K562 (cell line): ENCODE results near the gene MMP17. TPM values are rescaled to one million over a fixed set of nuclear protein-coding genes. Genes with fewer than 3 reads are reported as not detected.
A peak's percentile ranks its signal among the peaks of the same experiment; 100 is the strongest.
"Not testable (repeated sequence)": the region's sequence is repeated elsewhere in the genome, so short reads cannot be mapped to it uniquely, and the experiment has no call there.

Experiments used
- ATAC-seq: fragments of 200-7000 bp; cut with Tn5 transposase; 3 replicates; pipeline ENCODE4 v1.9.1; 2020; ENCODE audit warnings: moderate library complexity
- BruUV-seq: library from RNA; stranded (reverse); fragments of 400-500 nt; replicated peaks from 2 replicates; lab custom pipeline; 2021; lab: Mats Ljungman, UMichigan
- CTCF ChIA-PET: fragments of 300-600 bp; formaldehyde crosslinking; extraction: SDS; loops from one replicate; lab custom pipeline; 2021; ENCODE audit warnings: low intra/inter-chr PET ratio; lab: Yijun Ruan, JAX
- POLR2A ChIA-PET: fragments of 300-600, 350-650 bp; sonication (Branson Sonifier 250); formaldehyde crosslinking; extraction: SDS; loops from one replicate; lab custom pipeline; 2021; ENCODE audit warnings: antibody characterized with exemption, inconsistent platforms; lab: Yijun Ruan, JAX
- DNase-seq, 4 experiments: peaks; one replicate each; pipeline versions ENCODE4 v3.0.0 to v3.0.0-alpha.2; 2011 to 2018; ENCODE audit warnings: low spot score in 3 of 4, mixed read lengths in 3 of 4; ENCODE audit errors: extremely low read depth in 1 of 4
- FAIRE-seq: peaks from 2 replicates; lab custom pipeline; 2011; peaks lifted over from hg19 to GRCh38; lab: Jason Lieb, UNC
- H2AFZ ChIP-seq: 2 replicates; pipeline ENCODE4 v1.6.0; 2011; ENCODE audit warnings: low read depth, low read length, control low read depth, inconsistent platforms
- H3K27ac ChIP-seq: fragments of 200-600 bp; 3 replicates; pipeline ENCODE4 v1.8.0; 2011; ENCODE audit warnings: low read depth, mild to moderate bottlenecking, control low read depth, inconsistent platforms, low read length, moderate library complexity, mixed read lengths; ENCODE audit errors: extremely low read depth
- H3K27me3 ChIP-seq, 2 experiments: fragments of 300-600 bp in 1 of 2; 2 replicates in 1 of 2; 3 replicates in 1 of 2; pipeline versions ENCODE4 v1.6.0 to v1.8.0; 2011; ENCODE audit warnings: inconsistent platforms in 2 of 2, low read length in 2 of 2, mild to moderate bottlenecking in 1 of 2, mixed read lengths in 1 of 2, moderate library complexity in 1 of 2; ENCODE audit not compliant: control insufficient read depth in 2 of 2, insufficient read depth in 2 of 2
- H3K36me3 ChIP-seq: fragments of 300-600 bp; 3 replicates; pipeline ENCODE4 v1.8.0; 2011; ENCODE audit warnings: mild to moderate bottlenecking, low read length, inconsistent platforms; ENCODE audit not compliant: control insufficient read depth, insufficient read depth
- H3K4me1 ChIP-seq, 2 experiments: fragments of 200-600 bp in 1 of 2; replicated peaks in 1 of 2; 2 replicates in 1 of 2; 3 replicates in 1 of 2; pipeline versions ENCODE4 v1.5.1 to v1.8.0; 2011; ENCODE audit warnings: inconsistent platforms in 2 of 2, low read length in 2 of 2, mild to moderate bottlenecking in 1 of 2, mixed read lengths in 1 of 2, moderate library complexity in 1 of 2; ENCODE audit not compliant: control insufficient read depth in 2 of 2, insufficient read depth in 2 of 2
- H3K4me2 ChIP-seq: 2 replicates; pipeline ENCODE4 v1.6.1; 2011; ENCODE audit warnings: low read length, control low read depth, inconsistent platforms, mixed read lengths; ENCODE audit not compliant: insufficient read depth
- H3K4me3 ChIP-seq: fragments of 200-600 bp; sonication (generic), shearing (Covaris generic); 2 replicates; pipeline ENCODE4 v1.5.1; 2016; ENCODE audit warnings: control low read depth, inconsistent platforms
- H3K79me2 ChIP-seq: fragments of 200-600 bp; 3 replicates; pipeline ENCODE4 v1.8.0; 2011; ENCODE audit warnings: low read length, inconsistent platforms; ENCODE audit not compliant: control insufficient read depth, insufficient read depth
- H3K9ac ChIP-seq, 2 experiments: 2 replicates each; pipeline versions ENCODE4 v1.6.0 to v1.6.1; 2011; ENCODE audit warnings: low read depth in 2 of 2, low read length in 2 of 2, control low read depth in 1 of 2, inconsistent platforms in 1 of 2, mild to moderate bottlenecking in 1 of 2, mixed read lengths in 1 of 2; ENCODE audit not compliant: insufficient read depth in 1 of 2
- H3K9me1 ChIP-seq: one replicate; pipeline ENCODE4 v1.6.0; 2011; ENCODE audit warnings: inconsistent platforms, mild to moderate bottlenecking, low read length, moderate library complexity; ENCODE audit not compliant: control insufficient read depth, insufficient read depth
- H3K9me3 ChIP-seq: replicated peaks from 2 replicates; pipeline ENCODE4 v1.5.1; 2011; ENCODE audit warnings: low read depth, low read length, inconsistent platforms; ENCODE audit not compliant: control insufficient read depth, insufficient read depth
- H4K20me1 ChIP-seq: replicated peaks from 2 replicates; pipeline ENCODE4 v1.6.1; 2011; ENCODE audit warnings: low read length, inconsistent platforms, mixed read lengths; ENCODE audit not compliant: control insufficient read depth, insufficient read depth
- CEBPG ChIP-seq, 3 experiments: fragments of 200-800 bp in 1 of 3; sonication (Bioruptor generic) in 1 of 3; sonication (generic) in 1 of 3; formaldehyde crosslinking in 1 of 3; IDR thresholded peaks in 2 of 3; conservative IDR thresholded peaks in 1 of 3; 2 replicates each; pipeline versions ENCODE4 v1.6.1 to v1.8.0; 2016 to 2022; ENCODE audit warnings: missing compliant biosample characterization in 2 of 3, missing genetic modification characterization in 2 of 3, mild to moderate bottlenecking in 1 of 3, missing genetic modification reagents in 1 of 3
- TEAD2 ChIP-seq: fragments of 450-650 bp; IDR thresholded peaks from 2 replicates; pipeline ENCODE4 v1.6.1; 2016; ENCODE audit warnings: missing genetic modification characterization, control low read depth, missing compliant biosample characterization
- ZNF146 ChIP-seq: IDR thresholded peaks from one replicate; pipeline ENCODE4 v1.6.1; 2018; ENCODE audit warnings: missing compliant biosample characterization; ENCODE audit not compliant: unreplicated experiment
- WGBS: fragments of 100-300 bp; shearing (Covaris generic); methylation state at CpG from one replicate; pipeline ENCODE4 v1.1.6; 2016; ENCODE audit warnings: low coverage, mixed read lengths; ENCODE audit not compliant: insufficient coverage; ENCODE audit errors: missing lambda C conversion rate; 5-methylcytosine and 5-hydroxymethylcytosine counted together
- in situ Hi-C: fragments of 300-500 bp; cut with MboI; formaldehyde crosslinking; loops from 4 replicates; pipeline ENCODE4 v1.15.0; 2018; ENCODE audit warnings: inconsistent platforms, mixed read lengths
- intact Hi-C: fragments of 100-400 bp; cut with micrococcal nuclease; formaldehyde crosslinking; loops from 2 replicates; pipeline ENCODE4 v1.14.2; 2022
- polyA plus RNA-seq, 8 experiments: library from polyadenylated mRNA; depleted of rRNA in 4 of 8; stranded (reverse) in 5 of 8; unstranded in 3 of 8; fragments of >200 nt; fragmentation: Nextera tagmentation in 2 of 8; fragmentation: Illumina TruSeq in 1 of 8; extraction: Ambion mirVana in 2 of 8; extraction: Trizol in 1 of 8; gene quantifications; 2 replicates each; pipeline versions ENCODE4 v1.2.1 to v1.2.3, GENCODE V29; 2011 to 2014; ENCODE audit warnings: inconsistent platforms in 1 of 8, missing spikeins in 1 of 8
- total RNA-seq, 7 experiments: library from RNA; depleted of rRNA in 6 of 7; stranded (reverse); fragments of >200 nt in 6 of 7; fragmentation: Illumina TruSeq in 2 of 7; extraction: Trizol in 2 of 7; gene quantifications; 2 replicates each; pipeline versions ENCODE4 v1.2.1 to v1.2.3, GENCODE V29; 2011 to 2021; ENCODE audit warnings: low replicate concordance in 1 of 7

The MMP17 gene
- total and polyA plus RNA-seq, 9 of the 15 experiments (the other 6 are each of a cell fraction or from before 2014, with no cell fraction given) = 1.1 to 21.2 (median 17.1) TPM; not detected in 2

DNA sequence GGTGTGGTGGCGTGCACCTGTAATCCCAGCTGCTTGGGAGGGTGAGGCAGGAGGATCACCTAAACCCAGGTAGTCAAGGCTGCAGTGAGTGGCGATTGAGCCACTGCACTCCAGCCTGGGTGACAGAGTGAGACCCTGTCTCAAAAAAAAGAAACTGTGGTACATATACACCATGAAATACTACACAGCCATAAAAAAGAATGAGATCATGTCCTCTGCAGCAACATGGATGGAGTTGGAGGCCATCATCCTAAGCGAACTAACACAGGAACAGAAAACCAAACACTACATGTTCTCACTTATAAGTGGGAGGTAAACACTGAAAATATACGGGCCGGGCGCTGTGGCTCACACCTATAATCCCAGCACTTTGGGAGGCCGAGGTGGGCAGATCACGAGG is 63.5 kb downstream of the MMP17 start:
- 58% methylated on average over 8 of the region's 8 CpGs for WGBS
- peak; percentile 54 for TF ChIP-seq ZNF146 (CRISPR knock-in tag)
- not testable (repeated sequence) for BruUV-seq

GRCh38 chr12:131892711-131893604 is 64.8 kb downstream of the MMP17 start:
- no peaks in the 10 kb centered on the region for H3K9me3 ChIP-seq
- peak in 1 of 4 experiments; percentile 6 for DNase-seq
- peaks cover 8% of the 10 kb centered on the region; the same call in 1 of the 3 replicates for H3K36me3 ChIP-seq
- no peak overlapping the region for H3K4me2 ChIP-seq
- WGBS = 61% methylated on average over 26 of the region's 26 CpGs
- H3K27me3 ChIP-seq = peaks cover 7 to 8% of the 10 kb centered on the region in 2 experiments; a peak in 3 of 5 replicates
- no peak for ATAC-seq
- no peak overlapping the region for H3K4me3 ChIP-seq
- no peaks in the 10 kb centered on the region for H3K9me1 ChIP-seq
- intact Hi-C loops (no loop called here), in situ Hi-C loops (no loop called here)
- no peak for FAIRE-seq
- H3K4me1 ChIP-seq = peaks cover 4 to 34% of the 10 kb centered on the region in 2 experiments; a peak in 4 of 5 replicates
- H3K27ac ChIP-seq = no peak overlapping the region
- H3K79me2 ChIP-seq = peaks cover 16% of the 10 kb centered on the region
- H4K20me1 ChIP-seq = no peaks in the 10 kb centered on the region; the same call in 1 of the 2 replicates
- H3K9ac ChIP-seq = peak overlapping the region in 1 of 2 experiments; percentile 61; a peak in 2 of 4 replicates
- CTCF ChIA-PET = interaction anchor here (0.6 kb wide), 1 partner anchor 109 kb away, joined by 3 read pairs; no protein-coding TSS in a partner anchor
- POLR2A ChIA-PET = no interaction called here
- TF ChIP-seq TEAD2 (tag) = no peak
- TF ChIP-seq CEBPG (CRISPR knock-in tag; IDR thresholded peaks at IDR 0.05) = peak; percentile 43; the same call in 1 of the 2 replicates
- TF ChIP-seq CEBPG (tag; conservative IDR thresholded peaks at IDR 0.05 in 1 of 2, IDR thresholded peaks at IDR 0.05 in 1 of 2) = no peak
- TF ChIP-seq, all 486 proteins: peak for 1
- BruUV-seq = no TSS peak
- H2AFZ ChIP-seq = peak overlapping the region; percentile 61; the same call in 1 of the 2 replicates

More for the DNA sequence above, 63.5 kb downstream of the MMP17 start:
- POLR2A ChIA-PET, ATAC-seq, H3K9me1 ChIP-seq, intact Hi-C loops, H3K27ac ChIP-seq, in situ Hi-C loops, CTCF ChIA-PET, H3K4me2 ChIP-seq, H4K20me1 ChIP-seq, FAIRE-seq, H3K36me3 ChIP-seq, H3K9ac ChIP-seq, H2AFZ ChIP-seq, H3K9me3 ChIP-seq, H3K4me3 ChIP-seq, DNase-seq, H3K27me3 ChIP-seq: not testable (repeated sequence)
- Histone ChIP-seq H3K79me2 (peaks cover 12% of the 10 kb centered on the region), H3K4me1 (peaks cover 4 to 27% of the 10 kb centered on the region in 2 experiments; a peak in 4 of 5 replicates)
